Gastrocnemius medialis (tissue), 4 donors: ENCODE results near the gene SSBP3.

ENCODE experiments used
- CTCF ChIP-seq, 5 experiments: fragments of 450-650 bp in 3 of 5; fragments of 200-600 bp in 2 of 5; sonication (generic) in 2 of 5; IDR thresholded peaks in 4 of 5; conservative IDR thresholded peaks in 1 of 5; 1 replicate in 4 of 5; 2 replicates in 1 of 5; pipeline ENCODE4 v1.5.1; 2016 to 2019; ENCODE audit warnings: antibody characterized with exemption in 5 of 5, mild to moderate bottlenecking in 3 of 5, moderate library complexity in 3 of 5
- POLR2A ChIP-seq, 2 donors: fragments of 450-650 bp; IDR thresholded peaks; one replicate each; pipeline ENCODE4 v1.6.1; 2017; ENCODE audit warnings: antibody characterized with exemption in 2 of 2, mild to moderate bottlenecking in 2 of 2, moderate library complexity in 2 of 2

- no peak for TF ChIP-seq CTCF (IDR thresholded peaks at IDR 0.05 in 4 of 5, conservative IDR thresholded peaks at IDR 0.05 in 1 of 5)
- TF ChIP-seq POLR2A (IDR thresholded peaks at IDR 0.05) = no peak
Measured at GRCh38 chr1:54329312-54330003, 76.7 kb downstream of the SSBP3 start.
